GM18502 (cell line): ENCODE measurements around the gene ZSCAN23.
A peak's percentile ranks its signal among the peaks of the same experiment; 100 is the strongest.
"Not testable (repeated sequence)": the region's sequence is repeated elsewhere in the genome, so short reads cannot be mapped to it uniquely, and the experiment has no call there.

ENCODE experiments used
- ATAC-seq: cut with Tn5 transposase; IDR thresholded peaks from one replicate; pipeline ENCODE4 v1.9.1; 2021; ENCODE audit warnings: mild to moderate bottlenecking; ENCODE audit not compliant: unreplicated experiment, poor library complexity

The ZSCAN23 gene

GRCh38 chr6:28444759-28445158 is 1.5 kb upstream of the ZSCAN23 start:
- ATAC-seq, result not testable (repeated sequence)

- no peak for ATAC-seq
These were observed 705 bp downstream of the ZSCAN23 start for GRCh38 chr6:28442586-28442985.

- no peak for ATAC-seq
These were observed 6.9 kb downstream of the ZSCAN23 start for GRCh38 chr6:28436404-28436803.

- no peak for ATAC-seq
These were observed 10.2 kb downstream of the ZSCAN23 start for GRCh38 chr6:28433119-28433518.

GRCh38 chr6:28429781-28430180 is 13.5 kb downstream of the ZSCAN23 start:
- ATAC-seq, result no peak

- no peak for ATAC-seq
These were observed 17.2 kb downstream of the ZSCAN23 start for GRCh38 chr6:28425944-28426541.

GRCh38 chr6:28424163-28424562 is 19.1 kb downstream of the ZSCAN23 start:
- no peak for ATAC-seq

GRCh38 chr6:28423546-28423945 is 19.7 kb downstream of the ZSCAN23 start:
- ATAC-seq, result no peak

GRCh38 chr6:28413681-28414080 is 29.6 kb downstream of the ZSCAN23 start:
- ATAC-seq, result no peak

- no peak for ATAC-seq
These were observed 32.5 kb downstream of the ZSCAN23 start for GRCh38 chr6:28410767-28411166.

- ATAC-seq, result no peak
These were observed 35.1 kb downstream of the ZSCAN23 start for GRCh38 chr6:28408076-28408802.

- ATAC-seq, result no peak
These were observed 35.9 kb downstream of the ZSCAN23 start for GRCh38 chr6:28407401-28407800.

- ATAC-seq, result not testable (repeated sequence)
These were observed 39.4 kb downstream of the ZSCAN23 start for GRCh38 chr6:28403923-28404322.

- no peak for ATAC-seq
These were observed 41.1 kb downstream of the ZSCAN23 start for GRCh38 chr6:28402197-28402596.

GRCh38 chr6:28401172-28401571 is 42.1 kb downstream of the ZSCAN23 start:
- no peak for ATAC-seq

- ATAC-seq, result no peak
These were observed 43.2 kb downstream of the ZSCAN23 start for GRCh38 chr6:28400122-28400451.

GRCh38 chr6:28399350-28400121 is 43.8 kb downstream of the ZSCAN23 start, which contains the start of gene ZSCAN12:
Gene ZSCAN12 (minus strand): TSS chr6:28399747. CDS start chr6:28398405, 1,342 bp downstream.
- peak; percentile 90 for ATAC-seq

GRCh38 chr6:28395918-28396317 is 47.4 kb downstream of the ZSCAN23 start:
- ATAC-seq, result no peak

GRCh38 chr6:28393912-28394662 is 49.2 kb downstream of the ZSCAN23 start:
- no peak for ATAC-seq

- no peak for ATAC-seq
These were observed 52.6 kb downstream of the ZSCAN23 start for GRCh38 chr6:28390688-28391087.

GRCh38 chr6:28384143-28384533 is 59.2 kb downstream of the ZSCAN23 start:
- ATAC-seq, result no peak
